Activated B cell treated with CpG ODN at 0.5 μM for 24 hours (primary cell): ENCODE measurements around the gene PIAS3. TPM values are rescaled to one million over a fixed set of nuclear protein-coding genes. Genes with fewer than 3 reads are reported as not detected.

Experiments
- ATAC-seq: fragments of 200-7000 bp; cut with Tn5 transposase; one replicate; pipeline ENCODE4 v1.10.0; 2021; ENCODE audit warnings: low read depth, mild to moderate bottlenecking, moderate library complexity
- CTCF ChIA-PET: fragments of 350-600 bp; sonication (Branson Sonifier 250); formaldehyde crosslinking; loops from one replicate; lab custom pipeline; 2021; ENCODE audit warnings: antibody characterized with exemption; lab: Charles Lee
- POLR2A ChIA-PET: fragments of 350-600 bp; sonication (Branson Sonifier 250); formaldehyde crosslinking; loops from one replicate; lab custom pipeline; 2021; ENCODE audit warnings: antibody characterized with exemption; lab: Charles Lee
- DNase-seq: peaks from one replicate; pipeline ENCODE4 v3.0.0; 2022
- H3K27ac Mint-ChIP-seq: one replicate; pipeline ENCODE4 v1.8.0; 2020; ENCODE audit warnings: mixed read lengths
- H3K27me3 Mint-ChIP-seq: one replicate; pipeline ENCODE4 v1.8.0; 2021; ENCODE audit warnings: mixed read lengths
- H3K36me3 Mint-ChIP-seq: one replicate; pipeline ENCODE4 v1.8.0; 2021; ENCODE audit warnings: low read depth, mixed read lengths
- H3K4me1 Mint-ChIP-seq: one replicate; pipeline ENCODE4 v1.8.0; 2021; ENCODE audit warnings: mixed read lengths
- H3K4me3 Mint-ChIP-seq: one replicate; pipeline ENCODE4 v1.8.0; 2020; ENCODE audit warnings: mild to moderate bottlenecking, mixed read lengths
- H3K9me3 Mint-ChIP-seq: one replicate; pipeline ENCODE4 v1.8.0; 2020; ENCODE audit warnings: mixed read lengths
- intact Hi-C: fragments of 100-400 bp; cut with micrococcal nuclease; formaldehyde crosslinking; loops from one replicate; pipeline ENCODE4 v1.15.1; 2024
- total RNA-seq: library from RNA; stranded (reverse); gene quantifications from 2 replicates; pipeline ENCODE4 v1.2.3, GENCODE V29; 2022
- TF ChIP-seq, protein P1 (sequence below): fragments of 200-600 bp; IDR thresholded peaks from one replicate; pipeline ENCODE4 v1.8.0; 2022; ENCODE audit warnings: antibody characterized with exemption, mild to moderate bottlenecking

Gene PIAS3
- total RNA-seq, 1 donor from 2014 or later, result 30.9 TPM

DNA sequence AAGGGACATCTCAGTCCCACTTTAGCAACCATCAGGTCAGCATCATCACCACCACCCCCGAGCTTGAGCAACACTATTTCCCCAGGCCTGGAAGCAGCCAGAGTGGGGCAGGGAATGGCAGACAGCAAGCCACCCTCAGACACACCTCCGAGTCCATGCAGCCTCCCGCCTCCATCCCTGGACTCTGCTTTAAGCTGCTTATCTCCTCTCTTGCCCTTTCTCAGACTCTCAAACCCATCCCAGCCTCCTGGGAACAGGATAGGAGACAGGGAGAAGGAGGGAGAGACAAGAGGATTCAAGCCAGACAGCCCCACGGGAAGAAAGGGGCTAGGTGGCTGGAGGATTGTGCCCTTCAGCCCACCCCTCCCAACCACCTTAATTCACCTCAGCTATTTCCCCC is 1.7 kb downstream of the PIAS3 start:
- ChIA-PET CTCF (interaction anchor here (1.2 to 6.4 kb wide), 4 partner anchors 8 to 61 kb away, joined by 3 to 98 read pairs (median 3); partner anchors contain the start of genes NUDT17 and PEX11B), POLR2A (interaction anchor here (1.0 to 4.3 kb wide), 7 partner anchors 10 to 179 kb away, joined by 3 to 151 read pairs (median 48); partner anchors contain the start of genes LIX1L, NUDT17, PEX11B and POLR3C)
- ATAC-seq (no peak), DNase-seq (no peak)
- H3K27ac Mint-ChIP-seq, result no peak overlapping the region
- intact Hi-C loops, result no loop called here
- H3K4me3 Mint-ChIP-seq, result no peak overlapping the region
- H3K9me3 Mint-ChIP-seq, result no peaks in the 10 kb centered on the region
- H3K36me3 Mint-ChIP-seq, result peaks cover 47% of the 10 kb centered on the region
- H3K27me3 Mint-ChIP-seq, result no peaks in the 10 kb centered on the region
- peaks cover 14% of the 10 kb centered on the region for H3K4me1 Mint-ChIP-seq
- TF ChIP-seq, protein P1, sequence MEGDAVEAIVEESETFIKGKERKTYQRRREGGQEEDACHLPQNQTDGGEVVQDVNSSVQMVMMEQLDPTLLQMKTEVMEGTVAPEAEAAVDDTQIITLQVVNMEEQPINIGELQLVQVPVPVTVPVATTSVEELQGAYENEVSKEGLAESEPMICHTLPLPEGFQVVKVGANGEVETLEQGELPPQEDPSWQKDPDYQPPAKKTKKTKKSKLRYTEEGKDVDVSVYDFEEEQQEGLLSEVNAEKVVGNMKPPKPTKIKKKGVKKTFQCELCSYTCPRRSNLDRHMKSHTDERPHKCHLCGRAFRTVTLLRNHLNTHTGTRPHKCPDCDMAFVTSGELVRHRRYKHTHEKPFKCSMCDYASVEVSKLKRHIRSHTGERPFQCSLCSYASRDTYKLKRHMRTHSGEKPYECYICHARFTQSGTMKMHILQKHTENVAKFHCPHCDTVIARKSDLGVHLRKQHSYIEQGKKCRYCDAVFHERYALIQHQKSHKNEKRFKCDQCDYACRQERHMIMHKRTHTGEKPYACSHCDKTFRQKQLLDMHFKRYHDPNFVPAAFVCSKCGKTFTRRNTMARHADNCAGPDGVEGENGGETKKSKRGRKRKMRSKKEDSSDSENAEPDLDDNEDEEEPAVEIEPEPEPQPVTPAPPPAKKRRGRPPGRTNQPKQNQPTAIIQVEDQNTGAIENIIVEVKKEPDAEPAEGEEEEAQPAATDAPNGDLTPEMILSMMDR, result no peak

DNA sequence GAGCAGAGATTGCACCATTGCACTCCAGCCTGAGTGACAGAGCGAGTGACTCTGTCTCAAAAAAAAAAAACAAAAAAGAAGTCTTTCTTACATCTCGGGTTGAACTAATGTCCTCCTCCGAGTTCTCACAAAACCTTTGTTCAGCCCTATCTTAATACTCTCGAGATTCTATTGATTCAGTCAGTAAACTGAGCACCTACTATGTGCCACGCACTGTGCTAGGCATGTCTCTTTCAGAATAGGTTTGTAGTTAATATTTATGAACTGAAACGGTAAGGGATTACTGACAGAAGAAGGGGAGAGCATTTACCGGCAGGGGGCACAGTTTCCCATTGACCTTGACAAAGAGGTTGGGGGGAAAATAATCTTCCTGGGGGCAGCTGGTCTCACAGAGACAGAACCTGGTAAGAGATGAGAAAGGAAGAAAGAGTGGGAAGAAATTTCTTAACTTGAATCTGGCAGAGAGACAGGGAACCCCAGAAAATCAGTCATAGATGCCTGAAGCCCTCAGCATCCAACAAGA is 3.4 kb downstream of the PIAS3 start:
- no peak overlapping the region for H3K4me3 Mint-ChIP-seq
- H3K27me3 Mint-ChIP-seq, result no peaks in the 10 kb centered on the region
- ATAC-seq (no peak), DNase-seq (no peak)
- intact Hi-C loops, result no loop called here
- no peaks in the 10 kb centered on the region for H3K9me3 Mint-ChIP-seq
- ChIA-PET POLR2A (interaction anchor here (0.7 to 1.0 kb wide), 2 partner anchors 37 to 72 kb away, joined by 3 read pairs; partner anchors contain the start of gene RBM8A), CTCF (interaction anchor here (1.3 kb wide), 1 partner anchor 10 kb away, joined by 6 read pairs; the partner anchor contains the start of gene NUDT17)
- TF ChIP-seq, protein P1, result no peak
- peaks cover 59% of the 10 kb centered on the region for H3K36me3 Mint-ChIP-seq
- H3K27ac Mint-ChIP-seq, result no peak overlapping the region
- H3K4me1 Mint-ChIP-seq, result peaks cover 14% of the 10 kb centered on the region

DNA sequence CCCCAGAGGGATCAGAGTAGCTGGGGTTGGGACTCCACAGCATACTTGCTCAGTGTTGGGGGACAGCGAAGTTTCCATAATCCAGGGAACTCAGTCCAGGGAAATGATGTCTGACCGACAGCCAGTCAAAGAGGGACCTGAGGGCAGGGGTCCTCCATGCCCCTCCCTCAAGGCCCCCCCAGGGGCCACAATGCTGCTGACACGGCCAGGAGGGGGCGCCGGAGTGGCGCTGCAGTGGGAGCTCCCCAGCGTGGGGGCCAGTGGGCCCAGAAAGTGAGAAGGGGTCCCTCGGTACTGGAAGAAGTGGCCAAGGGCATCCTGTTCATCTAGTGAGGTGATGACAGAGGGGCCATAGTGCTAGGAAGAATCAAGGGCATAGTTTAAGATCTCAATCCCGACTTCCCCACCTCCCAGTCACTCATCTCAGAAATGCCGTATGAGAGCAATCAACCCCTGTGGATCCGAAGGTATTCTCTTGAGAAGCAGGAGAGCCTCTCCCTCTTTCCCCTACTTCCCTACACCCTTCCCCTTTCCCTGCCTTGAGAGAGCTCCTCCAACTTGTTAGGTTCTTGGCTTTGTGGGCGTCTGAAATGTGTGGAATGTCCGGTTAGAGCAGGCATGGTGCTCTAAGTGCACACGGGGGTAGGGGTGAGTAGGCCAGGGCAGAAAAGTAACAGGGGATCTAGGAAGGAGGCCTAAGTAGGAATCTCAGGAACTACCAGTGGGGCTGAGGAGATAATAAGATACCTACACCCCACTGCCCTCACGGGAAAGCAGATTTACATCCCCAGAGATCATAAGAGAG is 9.3 kb downstream of the PIAS3 start:
- Mint-ChIP-seq H3K4me3 (no peak overlapping the region), H3K9me3 (no peaks in the 10 kb centered on the region), H3K4me1 (peaks cover 8% of the 10 kb centered on the region), H3K36me3 (peaks cover 43% of the 10 kb centered on the region), H3K27me3 (no peaks in the 10 kb centered on the region), H3K27ac (no peak overlapping the region)
- ATAC-seq, result no peak
- CTCF ChIA-PET, result interaction anchor here (0.8 to 5.4 kb wide), 3 partner anchors 8 to 115 kb away, joined by 3 to 54 read pairs (median 3); partner anchors contain the start of genes ANKRD34A, ITGA10 and POLR3GL
- no peak for DNase-seq
- POLR2A ChIA-PET, result interaction anchor here (1.3 to 5.4 kb wide), 2 partner anchors 8 to 9 kb away, joined by 4 to 151 read pairs; partner anchors contain the start of gene PIAS3
- TF ChIP-seq, protein P1, result no peak
- intact Hi-C loops, result no loop called here

DNA sequence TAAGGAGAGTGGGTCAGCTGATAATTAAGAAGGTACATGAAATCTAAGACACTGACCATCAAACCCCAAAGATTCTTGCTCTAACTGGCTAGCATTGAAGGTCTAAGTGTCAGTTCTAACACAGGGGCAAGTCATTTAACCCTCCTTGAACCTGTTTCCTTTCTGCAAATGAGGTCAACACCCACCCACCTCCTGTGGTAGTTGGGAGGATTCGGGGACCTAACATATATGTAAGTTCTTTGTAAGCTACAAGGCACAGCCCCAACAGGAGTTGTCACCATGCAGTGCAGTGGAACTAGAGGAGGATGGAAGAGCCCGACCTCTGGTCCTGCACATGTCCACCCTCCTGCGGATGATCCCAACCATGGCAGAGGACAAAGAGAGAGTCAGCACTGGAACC is 11.1 kb downstream of the PIAS3 start:
- Mint-ChIP-seq H3K4me3 (no peak overlapping the region), H3K9me3 (no peaks in the 10 kb centered on the region), H3K27me3 (no peaks in the 10 kb centered on the region), H3K4me1 (peaks cover 8% of the 10 kb centered on the region), H3K27ac (no peak overlapping the region), H3K36me3 (peaks cover 30% of the 10 kb centered on the region)
- TF ChIP-seq, protein P1, result no peak
- ATAC-seq (no peak), DNase-seq (no peak)
- intact Hi-C loops, result no loop called here
- CTCF ChIA-PET, result interaction anchor here (0.6 to 5.4 kb wide), 4 partner anchors 11 to 120 kb away, joined by 3 to 98 read pairs (median 30); partner anchors contain the start of genes ANKRD35, ITGA10 and PIAS3
- POLR2A ChIA-PET, result interaction anchor here (0.5 to 5.4 kb wide), 3 partner anchors 10 to 122 kb away, joined by 4 to 151 read pairs (median 12); partner anchors contain the start of genes PIAS3, POLR3C and RNF115
